Testis (tissue), 2 donors: ENCODE measurements around the gene PSMB4.

ENCODE experiments used
- POLR2A ChIP-seq: fragments of 450-650 bp; IDR thresholded peaks from one replicate; pipeline ENCODE4 v1.6.1; 2017; ENCODE audit warnings: antibody characterized with exemption, mild to moderate bottlenecking, moderate library complexity
- TF ChIP-seq, protein P1 (sequence below), 3 experiments: fragments of 450-650 bp in 2 of 3; fragments of 200-600 bp in 1 of 3; sonication (generic) in 1 of 3; IDR thresholded peaks; one replicate each; pipeline ENCODE4 v1.5.1; 2016 to 2019; ENCODE audit warnings: antibody characterized with exemption in 3 of 3, mild to moderate bottlenecking in 2 of 3, moderate library complexity in 1 of 3

DNA sequence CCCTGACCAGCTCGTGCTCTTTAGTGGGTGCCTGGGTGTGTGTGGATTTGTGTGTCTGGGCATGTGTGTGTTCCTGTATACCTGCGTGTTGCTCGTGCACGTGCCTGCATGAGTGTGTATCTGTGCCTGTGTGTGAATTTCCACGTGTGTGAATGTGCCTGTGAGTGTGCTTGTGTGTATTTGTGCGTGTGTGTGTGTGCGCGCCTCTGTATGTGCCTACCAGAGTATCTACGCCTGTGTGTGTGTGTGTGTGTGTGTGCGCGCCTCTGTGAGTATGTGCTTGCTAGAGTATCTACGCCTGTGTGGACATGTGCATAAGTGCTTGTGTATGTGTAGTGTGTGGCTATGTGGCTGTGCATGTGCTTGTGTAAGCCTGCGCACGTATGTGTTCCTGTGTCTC is 26.2 kb upstream of the PSMB4 start:
- TF ChIP-seq, protein P1, sequence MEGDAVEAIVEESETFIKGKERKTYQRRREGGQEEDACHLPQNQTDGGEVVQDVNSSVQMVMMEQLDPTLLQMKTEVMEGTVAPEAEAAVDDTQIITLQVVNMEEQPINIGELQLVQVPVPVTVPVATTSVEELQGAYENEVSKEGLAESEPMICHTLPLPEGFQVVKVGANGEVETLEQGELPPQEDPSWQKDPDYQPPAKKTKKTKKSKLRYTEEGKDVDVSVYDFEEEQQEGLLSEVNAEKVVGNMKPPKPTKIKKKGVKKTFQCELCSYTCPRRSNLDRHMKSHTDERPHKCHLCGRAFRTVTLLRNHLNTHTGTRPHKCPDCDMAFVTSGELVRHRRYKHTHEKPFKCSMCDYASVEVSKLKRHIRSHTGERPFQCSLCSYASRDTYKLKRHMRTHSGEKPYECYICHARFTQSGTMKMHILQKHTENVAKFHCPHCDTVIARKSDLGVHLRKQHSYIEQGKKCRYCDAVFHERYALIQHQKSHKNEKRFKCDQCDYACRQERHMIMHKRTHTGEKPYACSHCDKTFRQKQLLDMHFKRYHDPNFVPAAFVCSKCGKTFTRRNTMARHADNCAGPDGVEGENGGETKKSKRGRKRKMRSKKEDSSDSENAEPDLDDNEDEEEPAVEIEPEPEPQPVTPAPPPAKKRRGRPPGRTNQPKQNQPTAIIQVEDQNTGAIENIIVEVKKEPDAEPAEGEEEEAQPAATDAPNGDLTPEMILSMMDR (IDR thresholded peaks at IDR 0.05), result no peak
- no peak for TF ChIP-seq POLR2A
